ENCODE measurements around the gene POLD2.

POLD2 gene

DNA sequence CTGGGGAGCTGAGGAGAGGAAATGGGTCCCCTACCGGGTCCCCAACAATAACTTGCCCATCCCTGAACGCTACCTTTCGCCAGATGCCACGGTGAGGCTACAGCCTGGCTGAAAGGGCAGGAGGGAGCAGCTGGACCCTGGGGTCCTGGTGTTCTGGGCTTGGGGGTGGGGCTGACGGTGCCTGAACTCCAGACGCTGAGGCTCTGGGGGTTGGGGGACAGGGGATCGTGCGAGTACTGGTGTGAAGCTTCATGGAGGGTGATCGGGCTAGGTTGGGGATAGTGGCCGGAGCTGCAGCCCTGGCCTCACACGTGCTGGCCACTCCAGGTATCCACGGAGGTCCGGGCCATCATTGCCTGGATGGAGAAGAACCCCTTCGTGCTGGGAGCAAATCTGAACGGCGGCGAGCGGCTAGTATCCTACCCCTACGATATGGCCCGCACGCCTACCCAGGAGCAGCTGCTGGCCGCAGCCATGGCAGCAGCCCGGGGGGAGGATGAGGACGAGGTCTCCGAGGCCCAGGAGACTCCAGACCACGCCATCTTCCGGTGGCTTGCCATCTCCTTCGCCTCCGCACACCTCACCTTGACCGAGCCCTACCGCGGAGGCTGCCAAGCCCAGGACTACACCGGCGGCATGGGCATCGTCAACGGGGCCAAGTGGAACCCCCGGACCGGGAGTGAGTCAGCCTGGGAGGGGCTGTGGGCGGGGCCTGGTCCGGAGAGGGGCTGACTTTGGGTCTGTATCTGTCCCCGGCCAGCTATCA lies 10.9 kb downstream of the POLD2 start:
- DNase-seq, result peak; percentile 74

DNA sequence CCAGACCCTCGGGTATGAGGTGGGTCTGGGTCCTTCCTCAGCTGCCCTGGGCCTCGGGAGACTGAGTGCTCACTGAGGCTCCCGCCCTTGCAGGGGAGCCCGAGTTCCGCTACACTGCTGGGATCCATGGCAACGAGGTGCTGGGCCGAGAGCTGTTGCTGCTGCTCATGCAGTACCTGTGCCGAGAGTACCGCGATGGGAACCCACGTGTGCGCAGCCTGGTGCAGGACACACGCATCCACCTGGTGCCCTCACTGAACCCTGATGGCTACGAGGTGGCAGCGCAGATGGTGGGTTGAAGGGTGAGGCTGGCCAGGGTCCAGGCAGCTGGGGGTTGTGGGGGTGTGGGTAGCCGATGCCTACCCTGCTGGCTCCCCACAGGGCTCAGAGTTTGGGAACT lies 11.6 kb downstream of the POLD2 start:
- peak; percentile 33 for DNase-seq

DNA sequence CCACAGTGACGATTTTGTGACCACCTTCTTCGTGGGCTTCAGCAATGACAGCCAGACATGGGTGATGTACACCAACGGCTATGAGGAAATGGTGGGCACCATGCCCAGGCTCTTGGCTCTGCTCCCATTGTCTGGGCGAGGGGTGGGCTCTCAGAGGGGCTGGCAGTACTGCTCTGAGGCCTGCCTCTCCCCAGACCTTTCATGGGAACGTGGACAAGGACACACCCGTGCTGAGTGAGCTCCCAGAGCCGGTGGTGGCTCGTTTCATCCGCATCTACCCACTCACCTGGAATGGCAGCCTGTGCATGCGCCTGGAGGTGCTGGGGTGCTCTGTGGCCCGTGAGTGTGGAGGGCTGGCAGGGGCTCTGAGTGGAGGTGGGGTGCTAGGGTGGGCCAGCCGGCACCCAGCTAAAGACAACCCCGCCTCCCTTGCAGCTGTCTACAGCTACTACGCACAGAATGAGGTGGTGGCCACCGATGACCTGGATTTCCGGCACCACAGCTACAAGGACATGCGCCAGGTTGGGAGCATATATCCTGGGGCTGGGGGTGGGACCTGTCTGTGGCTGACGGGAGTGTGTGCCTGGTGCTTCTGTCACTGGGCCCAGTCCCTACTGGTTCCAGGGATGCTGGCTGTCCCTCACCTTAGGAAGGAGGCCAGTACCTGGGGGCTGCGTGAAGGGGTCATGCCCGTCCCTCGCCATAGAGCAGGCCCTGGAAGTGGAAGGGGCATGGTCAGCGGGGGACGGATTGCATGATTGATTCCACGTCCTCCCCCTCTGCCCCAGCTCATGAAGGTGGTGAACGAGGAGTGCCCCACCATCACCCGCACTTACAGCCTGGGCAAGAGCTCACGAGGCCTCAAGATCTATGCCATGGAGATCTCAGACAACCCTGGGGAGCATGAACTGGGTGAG lies 12.4 kb downstream of the POLD2 start:
- DNase-seq, result no peak

DNA sequence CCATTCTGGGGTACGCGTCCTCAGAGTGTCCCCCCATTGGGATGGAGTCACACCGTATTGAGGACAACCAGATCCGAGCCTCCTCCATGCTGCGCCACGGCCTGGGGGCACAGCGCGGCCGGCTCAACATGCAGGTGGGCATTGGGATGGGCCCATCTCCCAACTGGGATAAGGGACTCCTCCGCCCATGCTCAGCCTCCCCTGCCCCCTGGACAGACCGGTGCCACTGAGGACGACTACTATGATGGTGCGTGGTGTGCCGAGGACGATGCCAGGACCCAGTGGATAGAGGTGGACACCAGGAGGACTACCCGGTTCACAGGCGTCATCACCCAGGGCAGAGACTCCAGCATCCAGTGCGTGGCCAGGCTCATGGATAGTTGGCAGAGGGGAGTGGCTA lies 13.4 kb downstream of the POLD2 start:
- DNase-seq, result no peak

DNA sequence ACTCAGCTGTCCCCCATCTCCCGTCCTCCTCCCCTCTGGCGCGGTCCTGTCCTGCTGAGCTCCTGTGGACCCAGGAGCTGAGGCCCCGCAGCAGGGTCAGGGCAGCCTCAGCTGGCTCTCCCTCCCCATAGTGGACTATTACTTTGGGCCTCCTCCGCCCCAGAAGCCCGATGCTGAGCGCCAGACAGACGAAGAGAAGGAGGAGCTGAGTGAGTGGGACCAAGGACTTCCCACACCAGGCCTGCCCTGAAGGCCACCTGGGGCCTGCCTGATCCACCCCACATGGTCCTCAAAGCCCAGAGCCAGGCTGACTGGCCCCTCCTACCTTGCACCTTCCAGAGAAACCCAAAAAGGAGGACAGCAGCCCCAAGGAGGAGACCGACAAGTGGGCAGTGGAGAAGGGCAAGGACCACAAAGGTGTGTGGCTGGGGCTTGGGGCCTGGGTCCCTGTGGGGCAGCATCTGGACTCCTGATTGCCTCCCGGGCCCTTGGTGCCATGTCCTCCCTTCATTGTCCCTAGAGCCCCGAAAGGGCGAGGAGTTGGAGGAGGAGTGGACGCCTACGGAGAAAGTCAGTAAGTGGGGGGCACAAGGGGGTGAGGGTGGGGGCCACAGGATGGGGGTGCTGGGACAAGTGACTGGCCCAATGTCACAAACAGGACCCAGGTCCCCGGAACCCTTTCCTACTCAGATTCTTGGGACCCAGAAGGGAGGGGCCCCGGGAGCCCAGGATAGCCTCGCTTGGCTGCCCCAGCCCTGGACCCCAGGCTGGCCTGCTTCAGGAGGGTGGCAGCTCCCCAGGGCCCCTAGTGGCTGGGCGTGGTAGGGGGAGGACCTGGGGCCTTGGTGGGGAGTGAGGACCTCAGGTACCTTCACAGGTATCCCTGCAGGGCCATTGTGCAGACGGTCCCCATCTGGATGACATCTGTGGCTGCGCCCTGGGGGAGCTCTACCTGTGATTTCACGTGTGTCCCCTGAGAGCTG lies 14.3 kb downstream of the POLD2 start:
- no peak for DNase-seq

DNA sequence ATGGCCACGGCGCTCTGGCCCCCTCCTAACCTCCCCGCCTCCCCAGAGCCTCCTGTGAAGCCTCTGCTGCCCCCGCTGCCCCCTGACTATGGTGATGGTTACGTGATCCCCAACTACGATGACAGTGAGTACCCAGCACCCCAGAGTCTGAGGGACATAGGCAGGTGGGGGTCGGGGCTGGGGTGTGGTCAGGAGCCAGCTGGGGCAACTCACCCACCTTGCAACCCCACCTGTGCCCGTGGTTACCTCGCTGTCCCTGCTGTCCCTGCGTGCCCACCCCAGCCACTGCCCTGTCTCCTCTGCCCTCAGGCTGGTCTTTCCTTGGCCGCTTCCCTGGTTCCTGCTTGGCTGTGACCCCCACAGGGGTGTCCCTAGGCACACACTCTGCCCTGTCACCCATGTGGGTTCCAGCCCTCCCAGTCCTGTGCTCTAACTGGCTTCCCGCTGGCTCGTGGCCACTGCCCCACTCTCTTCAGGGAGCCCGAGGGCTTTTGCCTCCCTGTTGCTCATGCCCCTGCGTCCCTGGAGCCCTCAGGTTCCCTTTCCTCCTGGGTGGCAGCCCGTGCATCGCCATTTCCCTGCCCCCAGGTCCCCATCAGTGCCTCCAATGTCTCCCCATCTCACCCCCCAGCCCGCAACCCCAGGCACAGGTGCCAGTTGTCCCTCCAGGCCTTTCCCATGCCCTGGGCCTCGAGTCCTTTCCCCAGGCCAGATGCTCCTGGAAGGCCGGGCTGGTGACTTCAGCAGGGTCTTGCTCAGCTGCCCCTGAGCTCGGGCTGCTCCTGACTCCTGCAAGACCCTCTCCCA lies 15.2 kb downstream of the POLD2 start:
- no peak for DNase-seq

DNA sequence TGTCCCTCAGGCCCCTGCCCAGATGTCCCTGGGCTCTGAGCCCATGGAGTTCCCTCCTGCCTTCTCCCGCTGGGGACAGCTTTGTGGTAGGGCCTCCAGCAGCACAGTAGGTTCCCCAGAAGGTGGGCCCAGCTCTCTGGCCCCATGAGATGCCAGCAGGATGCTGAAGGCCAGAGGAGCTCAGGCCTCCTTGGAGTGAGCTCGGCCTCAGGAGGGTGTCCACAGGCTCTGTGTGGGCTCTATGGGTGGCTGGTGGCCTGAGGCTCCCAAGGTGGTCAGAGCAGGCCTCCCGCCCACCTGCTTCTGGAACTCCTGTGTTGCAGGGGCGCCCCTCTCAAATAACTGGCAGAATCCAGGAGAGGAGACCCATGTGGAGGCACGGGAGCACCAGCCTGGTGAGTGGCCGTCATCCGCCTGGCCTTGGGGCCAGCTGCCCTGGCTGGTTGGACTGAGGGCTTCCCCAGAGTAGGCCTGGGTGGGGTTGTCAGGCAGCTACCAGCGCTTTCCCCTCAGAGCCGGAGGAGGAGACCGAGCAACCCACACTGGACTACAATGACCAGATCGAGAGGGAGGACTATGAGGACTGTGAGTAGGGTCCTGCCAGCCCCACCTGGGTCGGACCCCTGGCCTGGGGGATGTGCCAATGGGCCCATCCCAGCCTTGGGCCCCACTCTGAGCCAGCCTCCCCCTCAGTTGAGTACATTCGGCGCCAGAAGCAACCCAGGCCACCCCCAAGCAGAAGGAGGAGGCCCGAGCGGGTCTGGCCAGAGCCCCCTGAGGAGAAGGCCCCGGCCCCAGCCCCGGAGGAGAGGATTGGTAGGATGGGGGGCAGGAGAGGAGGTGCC lies 16.0 kb downstream of the POLD2 start:
- DNase-seq, result no peak

DNA sequence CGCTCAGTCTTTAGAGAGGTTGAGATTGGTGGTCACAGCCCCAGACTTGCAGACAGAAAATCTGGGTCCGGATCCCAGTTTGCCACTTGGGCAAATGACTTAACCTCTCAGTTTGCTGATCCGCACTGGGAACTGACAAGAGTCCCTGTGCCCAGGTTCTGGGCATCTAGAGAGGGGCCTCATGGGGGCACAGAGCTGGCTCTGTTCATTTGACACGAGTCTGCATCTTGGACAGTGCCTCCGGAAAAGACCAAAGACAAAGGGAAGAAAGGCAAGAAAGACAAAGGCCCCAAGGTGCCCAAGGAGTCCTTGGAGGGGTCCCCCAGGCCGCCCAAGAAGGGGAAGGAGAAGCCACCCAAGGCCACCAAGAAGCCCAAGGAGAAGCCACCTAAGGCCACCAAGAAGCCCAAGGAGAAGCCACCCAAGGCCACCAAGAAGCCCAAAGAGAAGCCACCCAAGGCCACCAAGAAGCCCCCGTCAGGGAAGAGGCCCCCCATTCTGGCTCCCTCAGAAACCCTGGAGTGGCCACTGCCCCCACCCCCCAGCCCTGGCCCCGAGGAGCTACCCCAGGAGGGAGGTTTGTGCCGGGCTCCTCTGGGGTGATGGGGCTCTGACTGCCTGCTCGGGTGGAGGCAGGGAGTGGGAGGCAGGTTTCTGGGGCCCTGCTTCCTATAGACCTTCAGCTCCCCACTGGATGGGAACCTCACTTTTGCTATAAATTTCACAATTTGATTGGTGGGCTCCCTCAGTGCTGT lies 16.9 kb downstream of the POLD2 start:
- no peak for DNase-seq

DNA sequence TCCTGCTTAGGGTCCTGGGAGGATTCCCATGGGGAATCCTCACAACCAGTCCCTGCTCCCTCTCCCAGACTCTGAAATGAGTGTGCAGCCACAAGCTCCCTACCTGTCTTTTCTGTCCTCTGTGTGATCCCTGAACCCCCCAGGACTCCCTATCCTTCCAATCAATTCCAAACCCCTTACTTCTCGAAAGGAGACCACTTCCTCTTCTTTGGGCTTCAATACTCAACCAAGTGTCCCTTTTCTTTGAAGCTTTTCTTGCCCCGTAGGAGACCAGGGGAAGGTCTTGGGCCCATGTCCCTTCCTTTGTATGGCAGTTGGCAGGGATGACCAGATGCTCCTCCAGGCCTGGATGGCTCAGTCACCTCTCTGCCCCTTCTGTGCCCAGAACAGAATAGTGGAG lies 17.5 kb downstream of the POLD2 start:
- DNase-seq, result no peak

DNA sequence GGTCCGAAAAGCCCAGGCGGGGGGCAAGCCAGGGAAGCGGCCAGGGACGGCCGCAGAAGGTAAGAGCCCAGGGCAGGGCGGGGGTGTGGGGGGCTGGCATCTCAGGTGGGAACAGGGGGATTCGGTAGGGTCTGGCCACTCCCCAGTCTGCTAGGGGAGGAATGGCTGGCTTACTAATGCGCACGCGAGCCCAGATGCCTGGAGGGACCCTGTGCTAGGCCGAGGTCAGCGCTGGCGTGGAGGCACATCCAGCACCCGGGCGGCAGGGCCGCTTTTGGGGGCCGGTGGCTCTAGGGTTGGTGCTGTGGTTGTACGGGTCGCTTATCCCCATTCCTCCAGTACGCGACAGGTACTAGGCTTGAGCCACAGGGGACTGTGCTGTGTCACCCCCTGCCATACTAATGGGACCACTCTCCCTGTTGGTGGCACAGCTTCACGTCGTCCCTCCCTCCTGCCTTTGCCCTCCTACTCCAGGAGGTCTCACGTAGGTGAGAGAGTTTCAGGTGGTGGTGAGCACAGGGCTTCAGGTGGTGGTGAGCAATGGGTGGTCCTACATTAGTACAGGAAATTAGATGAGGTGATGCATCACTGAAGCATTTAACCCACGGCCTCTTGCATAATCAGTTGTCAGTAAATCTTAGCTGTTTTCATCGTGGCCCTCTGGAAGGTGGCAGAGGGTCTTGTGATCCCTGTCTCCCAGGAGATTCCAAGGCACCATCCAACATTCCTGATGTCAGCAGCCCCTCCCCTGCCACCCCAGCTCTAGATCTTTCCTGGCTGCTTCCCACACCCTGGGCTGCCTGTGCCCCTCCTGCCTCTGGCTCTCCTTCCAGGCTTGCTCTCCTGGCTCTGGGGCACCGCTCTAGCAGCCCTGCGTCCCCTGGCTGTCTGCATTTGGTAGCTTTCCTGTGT lies 18.2 kb downstream of the POLD2 start:
- no peak for DNase-seq

DNA sequence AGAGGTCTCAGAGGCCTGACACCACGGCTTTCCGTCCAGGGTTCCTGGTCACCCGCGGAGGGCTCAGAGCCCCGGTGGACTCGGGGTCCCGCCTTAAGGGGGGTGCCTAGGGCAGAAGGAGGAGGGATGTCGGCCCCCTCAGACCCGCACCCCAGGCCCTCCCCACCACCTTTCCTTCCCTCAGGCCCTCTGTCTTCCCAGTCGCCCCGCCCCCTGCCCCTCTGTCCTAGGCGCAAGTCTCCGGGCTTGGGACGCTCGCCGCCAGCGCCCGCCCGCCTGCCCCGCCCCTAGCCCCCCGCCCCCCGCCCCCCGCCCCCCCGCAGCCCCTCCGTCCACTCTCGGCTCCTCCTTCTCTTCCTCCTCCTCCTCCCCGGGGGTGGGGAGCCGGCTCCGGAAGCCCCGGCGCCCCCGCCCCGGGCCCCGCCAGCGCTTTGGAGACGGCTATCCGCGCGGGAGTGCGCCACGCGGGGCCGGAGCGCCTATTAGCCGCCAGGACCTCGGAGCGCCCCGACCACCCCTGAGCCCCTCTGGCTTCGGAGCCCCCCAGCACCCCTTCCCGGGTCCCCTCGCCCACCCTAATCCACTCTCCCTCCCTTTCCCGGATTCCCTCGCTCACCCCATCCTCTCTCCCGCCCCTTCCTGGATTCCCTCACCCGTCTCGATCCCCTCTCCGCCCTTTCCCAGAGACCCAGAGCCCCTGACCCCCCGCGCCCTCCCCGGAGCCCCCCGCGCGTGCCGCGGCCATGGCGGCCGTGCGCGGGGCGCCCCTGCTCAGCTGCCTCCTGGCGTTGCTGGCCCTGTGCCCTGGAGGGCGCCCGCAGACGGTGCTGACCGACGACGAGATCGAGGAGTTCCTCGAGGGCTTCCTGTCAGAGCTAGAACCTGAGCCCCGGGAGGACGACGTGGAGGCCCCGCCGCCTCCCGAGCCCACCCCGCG lies 19.2 kb downstream of the POLD2 start, which contains the start of gene AEBP1:
Gene AEBP1, plus strand, starts transcription at position 423 of the 937 bp plus-strand sequence. Its CDS starts 321 bp downstream, at position 744.
- DNase-seq, result no peak

DNA sequence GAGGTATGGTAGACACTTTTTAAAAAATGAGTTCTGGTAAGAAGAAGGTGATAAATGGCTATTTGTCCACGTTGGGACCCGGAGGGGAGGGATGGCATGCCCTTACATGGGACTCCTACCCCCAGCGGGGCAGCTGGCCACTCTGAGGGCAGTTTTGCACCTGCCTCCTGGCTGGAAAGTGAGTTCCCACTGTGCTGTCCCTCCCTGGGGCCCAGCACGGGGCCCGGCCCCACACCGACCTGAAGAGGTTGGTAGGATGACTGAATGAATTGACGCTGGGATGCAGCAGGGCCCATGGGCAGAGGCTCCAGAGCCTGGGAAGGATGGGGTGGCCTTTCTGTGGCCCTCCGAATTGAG lies 19.8 kb downstream of the POLD2 start:
- DNase-seq, result no peak

DNA sequence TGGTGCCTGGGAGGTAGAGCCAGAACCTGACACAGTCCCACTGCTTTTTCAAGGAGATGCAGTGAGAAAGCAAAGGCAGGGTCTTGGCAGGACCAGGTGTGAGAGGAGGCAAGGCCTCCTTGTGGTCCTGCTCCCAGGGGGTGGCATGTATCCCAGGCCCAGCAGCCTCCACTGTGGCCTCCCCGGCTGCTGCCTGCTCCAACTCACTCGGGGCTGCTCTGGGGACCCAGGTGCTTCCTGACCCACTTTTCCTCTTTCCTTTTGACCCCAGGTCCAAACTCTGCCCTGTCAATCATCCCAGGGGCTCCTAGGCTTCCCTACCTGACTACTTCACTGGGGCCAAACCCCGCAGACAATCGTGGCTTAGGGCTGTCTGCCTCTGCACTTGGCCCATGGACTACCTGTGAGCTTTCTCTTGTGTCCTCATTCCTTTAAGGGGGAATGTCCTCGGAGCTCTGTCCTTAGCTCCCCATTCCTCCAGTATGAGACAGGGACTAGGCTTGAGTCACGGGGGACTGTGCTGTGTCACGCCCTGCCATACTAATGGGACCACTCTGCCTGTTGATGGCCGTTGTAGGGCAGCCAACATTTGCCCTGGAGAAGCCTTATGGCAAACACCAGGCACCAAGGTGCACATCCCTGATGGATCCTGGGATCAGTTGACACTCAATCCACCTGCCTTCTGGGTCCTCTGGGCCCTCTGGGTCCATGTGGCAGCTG lies 20.3 kb downstream of the POLD2 start:
- DNase-seq, result no peak

DNA sequence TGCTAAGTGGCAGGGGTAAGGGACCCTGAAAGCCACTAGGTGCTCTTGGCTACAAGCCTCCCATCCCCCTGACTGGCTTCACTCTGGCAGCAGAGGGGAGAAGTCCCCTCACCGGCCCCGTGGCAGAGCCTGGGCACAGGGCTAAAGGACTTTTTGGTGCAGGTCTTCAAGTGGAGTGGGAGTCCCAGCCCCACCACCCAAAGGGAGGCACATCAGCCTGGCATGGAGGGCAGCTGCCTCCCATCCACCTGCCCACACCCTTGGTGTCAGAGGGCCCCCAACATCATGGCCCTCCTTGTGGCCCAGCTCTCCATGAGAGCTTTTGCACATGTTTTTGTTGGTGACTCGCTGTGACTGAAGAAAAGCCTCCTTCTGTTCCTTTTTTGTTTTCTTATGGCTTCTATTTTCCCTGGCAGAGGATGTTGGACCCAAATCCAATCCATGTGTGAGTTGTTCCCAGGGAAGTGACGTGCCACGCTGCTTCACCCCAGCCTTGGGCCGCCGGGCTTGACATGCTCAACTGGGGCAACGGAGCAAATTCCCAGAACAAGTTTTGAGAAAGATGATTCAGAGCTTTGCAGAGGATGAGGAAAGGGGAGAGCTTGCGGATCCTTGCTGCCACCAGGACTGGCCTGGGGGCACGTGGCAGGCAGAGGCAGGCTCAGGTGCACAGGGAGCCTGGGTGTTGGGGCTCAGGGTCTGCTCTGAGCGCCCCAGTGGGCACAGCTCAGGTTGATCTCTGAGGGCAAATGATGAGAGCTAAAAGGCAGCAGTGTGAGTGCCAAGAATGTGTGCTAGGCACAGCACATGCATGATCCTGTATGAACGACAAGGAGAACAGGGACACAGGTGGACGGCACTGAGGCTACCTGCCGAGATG lies 21.1 kb downstream of the POLD2 start:
- no peak for DNase-seq

DNA sequence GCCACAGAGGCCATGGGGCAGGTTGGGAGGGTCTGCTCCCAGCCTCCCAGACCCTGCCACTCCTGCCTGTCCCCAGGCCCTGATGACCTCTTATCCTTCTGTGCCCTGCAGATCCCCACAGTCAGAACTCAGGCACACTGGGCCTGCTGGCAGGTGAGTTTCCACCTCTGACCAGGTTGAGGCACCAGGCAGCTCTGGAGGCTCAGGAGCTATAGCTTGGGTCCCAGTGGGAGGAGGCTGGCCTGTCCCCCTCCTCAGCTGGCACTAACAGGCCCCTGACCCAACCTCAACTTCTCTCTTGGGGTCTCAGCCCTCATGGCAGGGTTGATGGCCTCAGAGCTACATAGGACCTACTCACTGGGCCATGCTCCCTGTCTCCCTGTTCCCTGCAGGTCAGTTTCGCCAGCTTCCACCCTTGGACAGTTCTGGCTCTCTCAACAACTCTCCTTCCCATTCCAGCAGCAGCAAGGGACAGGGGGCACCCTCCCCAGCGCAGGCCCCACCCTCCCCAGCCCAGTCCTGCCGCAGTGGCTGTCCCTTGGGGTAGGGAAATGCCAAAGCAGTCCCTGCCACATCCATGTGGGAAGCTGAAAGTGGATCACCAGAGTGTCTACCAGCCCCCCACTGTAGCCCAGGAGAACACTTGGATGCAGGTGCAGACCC lies 21.9 kb downstream of the POLD2 start:
- no peak for DNase-seq

Data from NCI-H345 (cell line).